GM18498 (cell line): ENCODE data around the gene SLC25A42.
A peak's percentile ranks its signal among the peaks of the same experiment; 100 is the strongest.
"Not testable (repeated sequence)": the region's sequence is repeated elsewhere in the genome, so short reads cannot be mapped to it uniquely, and the experiment has no call there.

ENCODE experiments used
- ATAC-seq: cut with Tn5 transposase; IDR thresholded peaks from one replicate; pipeline ENCODE4 v1.9.1; 2021; ENCODE audit warnings: mild to moderate bottlenecking, moderate library complexity; ENCODE audit not compliant: unreplicated experiment

SLC25A42 gene

DNA sequence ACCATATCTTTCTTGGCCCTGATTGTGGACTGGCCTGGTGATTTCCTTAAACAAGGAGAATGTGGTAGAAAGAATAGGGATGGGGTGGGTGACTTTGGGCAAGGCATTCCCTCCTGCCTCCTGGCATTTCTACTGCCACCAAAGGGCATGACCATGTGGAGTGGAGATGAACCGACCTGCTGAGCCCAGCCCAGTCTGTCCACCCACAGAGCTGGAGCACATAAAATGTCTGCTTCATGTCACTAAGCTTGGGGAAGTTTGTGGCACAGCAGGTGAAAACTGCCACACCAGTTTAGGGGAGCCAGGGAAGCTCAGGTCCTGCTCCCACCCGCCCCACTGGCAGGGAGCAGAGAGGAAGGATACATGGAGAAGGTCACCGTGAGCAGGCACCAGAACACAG lies 68.2 kb downstream of the SLC25A42 start:
- no peak for ATAC-seq

DNA sequence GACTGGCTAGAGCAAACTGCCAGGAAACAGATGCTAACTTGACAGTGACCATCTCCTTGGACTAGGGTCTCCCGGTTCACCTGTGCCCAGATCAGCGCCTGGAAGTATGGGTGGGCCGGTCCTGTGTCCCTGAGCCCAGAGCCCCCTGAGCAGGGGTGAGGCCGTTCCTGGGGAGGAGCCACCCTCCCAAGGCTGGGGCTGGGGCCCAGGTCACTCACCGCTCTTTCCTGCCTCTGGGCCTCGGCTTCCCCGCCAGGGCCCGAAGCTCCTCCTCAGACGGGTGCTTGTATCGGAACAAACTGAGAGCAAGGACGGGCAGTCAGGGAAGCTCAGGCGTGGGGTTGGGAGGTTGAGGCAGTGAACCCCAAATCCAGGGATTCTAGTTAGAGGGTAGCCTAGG lies 69.1 kb downstream of the SLC25A42 start:
- no peak for ATAC-seq

DNA sequence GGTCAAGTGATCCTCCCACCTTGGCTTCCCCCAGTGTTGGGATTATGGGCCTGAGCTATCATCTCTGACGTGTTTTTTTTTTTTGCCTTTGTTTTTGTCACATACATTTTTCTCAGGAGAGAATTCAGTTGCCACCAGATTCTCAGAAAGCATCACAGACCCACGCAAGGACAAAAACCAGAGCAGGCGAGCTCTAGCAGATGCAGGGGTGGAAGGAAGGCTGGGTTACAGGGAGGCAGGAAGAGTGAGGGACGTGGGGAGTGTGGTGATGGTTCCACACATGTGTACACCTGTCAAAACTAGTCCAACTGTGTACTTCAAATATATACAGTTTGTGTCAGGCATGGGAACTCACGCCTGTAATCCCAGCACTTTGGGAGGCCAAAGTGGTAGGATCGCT lies 70.2 kb downstream of the SLC25A42 start:
- no peak for ATAC-seq

DNA sequence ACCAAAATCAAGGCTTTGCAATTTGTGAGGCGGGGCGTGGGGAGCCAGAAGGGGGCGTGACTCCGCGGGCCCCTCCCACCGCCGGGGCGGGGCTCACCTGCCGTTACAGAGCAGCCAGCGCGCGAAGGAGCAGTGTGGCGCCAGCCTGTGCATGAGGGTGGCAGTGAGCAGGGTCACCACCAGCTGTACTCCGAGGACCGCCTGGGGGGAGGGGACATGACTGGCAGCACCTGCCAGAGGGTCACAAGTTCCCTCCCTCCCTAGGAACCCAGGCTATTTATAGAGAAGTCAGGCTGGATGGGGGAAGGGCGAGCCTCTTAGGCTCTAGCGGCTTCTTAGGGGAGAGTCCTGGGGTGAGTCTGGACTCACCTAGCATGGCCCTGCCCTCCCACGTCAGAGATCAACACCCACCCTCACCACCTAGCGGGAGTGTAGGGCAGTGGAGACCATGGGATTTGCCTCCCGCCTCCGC lies 70.9 kb downstream of the SLC25A42 start:
- ATAC-seq, result no peak

DNA sequence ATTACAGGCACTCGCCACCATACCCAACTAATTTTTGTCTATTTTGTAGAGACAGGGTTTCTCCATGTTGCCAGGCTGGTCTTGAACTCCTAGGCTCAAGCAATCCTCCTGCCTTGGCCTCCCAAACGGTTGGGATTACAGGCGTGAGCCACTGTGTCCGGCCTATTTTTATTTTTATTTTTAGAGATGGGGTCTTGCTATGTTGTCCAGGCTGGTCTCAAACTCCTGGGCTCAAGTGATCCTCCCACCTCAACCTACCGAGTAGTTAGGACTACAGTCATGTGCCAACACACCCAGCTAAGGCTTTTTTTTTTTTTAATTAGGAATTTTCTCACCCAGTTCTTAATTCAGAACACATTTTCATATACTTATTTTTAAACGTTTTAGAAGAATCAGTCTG lies 71.9 kb downstream of the SLC25A42 start:
- not testable (repeated sequence) for ATAC-seq

DNA sequence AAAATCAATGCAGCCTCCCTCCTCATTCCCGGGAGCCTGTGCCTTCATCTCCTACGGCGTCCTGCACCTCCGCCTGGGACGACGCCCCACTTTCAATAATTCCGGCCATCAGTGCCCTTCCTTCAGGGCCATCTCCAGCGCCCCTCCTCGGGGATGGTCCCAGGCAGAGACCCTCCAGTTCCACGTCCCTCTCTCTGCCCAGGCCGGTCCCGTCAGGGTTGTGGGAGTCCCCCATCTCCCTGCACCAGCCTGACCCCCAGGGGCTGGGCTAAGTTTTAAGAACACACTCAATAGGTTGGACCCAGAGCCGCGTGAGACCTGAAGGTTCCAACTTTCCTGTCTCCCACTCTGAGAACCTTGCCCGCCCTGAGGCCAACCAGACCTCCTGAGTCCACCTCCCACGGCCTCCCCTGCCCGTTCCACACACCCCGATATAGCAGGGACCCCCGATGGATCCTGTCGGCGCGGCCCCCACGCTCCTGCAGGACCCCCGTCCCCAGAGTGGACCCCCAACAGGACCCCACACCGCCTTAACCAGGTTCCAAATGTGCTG lies 73.8 kb downstream of the SLC25A42 start:
- ATAC-seq, result no peak

DNA sequence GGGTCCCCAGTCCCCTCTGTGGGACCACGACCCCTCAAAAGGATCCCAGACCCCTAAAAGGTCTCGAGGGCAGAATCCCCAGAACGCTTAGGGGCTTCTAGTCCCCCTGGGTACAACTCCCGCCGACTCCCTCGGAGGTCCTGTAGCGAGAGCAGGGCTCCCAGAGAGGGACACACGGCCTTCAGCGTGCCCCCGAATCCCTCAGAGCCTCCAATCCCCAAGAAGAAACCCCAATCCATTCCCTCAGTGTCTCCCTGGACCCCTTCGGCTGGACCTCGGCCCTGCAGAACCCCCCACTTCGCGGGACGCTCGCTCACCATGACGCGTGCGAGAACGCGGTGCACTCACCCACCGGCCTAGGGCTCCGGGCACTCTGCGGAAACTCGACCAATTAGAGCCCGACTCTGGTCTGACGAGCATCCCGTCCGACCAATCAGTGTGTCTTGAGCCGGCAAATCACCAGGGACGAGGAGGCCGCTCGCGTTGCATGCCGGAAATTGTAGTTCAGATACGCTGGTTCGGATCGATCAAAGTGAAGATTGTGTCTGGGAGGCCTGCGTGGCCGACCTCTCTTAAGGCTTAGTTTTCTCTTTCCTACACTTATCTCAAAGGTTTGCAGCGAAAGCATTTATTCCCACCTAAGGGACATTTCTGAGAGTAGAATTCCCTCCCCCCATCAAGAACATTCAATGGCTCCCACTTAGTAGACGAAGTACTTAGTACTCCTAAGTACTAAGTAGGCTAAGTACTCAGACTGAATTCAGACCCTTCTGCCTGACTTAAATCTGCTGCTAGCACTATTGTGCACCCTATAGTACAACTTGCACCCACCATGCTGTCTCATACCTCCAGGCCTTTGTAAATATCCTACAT lies 74.6 kb downstream of the SLC25A42 start, which contains the start of gene TMEM161A:
TSS of gene TMEM161A (minus strand) at position 370 of the 873 bp plus-strand sequence. CDS start at position 320, 50 bp downstream.
- ATAC-seq, result peak; percentile 97

DNA sequence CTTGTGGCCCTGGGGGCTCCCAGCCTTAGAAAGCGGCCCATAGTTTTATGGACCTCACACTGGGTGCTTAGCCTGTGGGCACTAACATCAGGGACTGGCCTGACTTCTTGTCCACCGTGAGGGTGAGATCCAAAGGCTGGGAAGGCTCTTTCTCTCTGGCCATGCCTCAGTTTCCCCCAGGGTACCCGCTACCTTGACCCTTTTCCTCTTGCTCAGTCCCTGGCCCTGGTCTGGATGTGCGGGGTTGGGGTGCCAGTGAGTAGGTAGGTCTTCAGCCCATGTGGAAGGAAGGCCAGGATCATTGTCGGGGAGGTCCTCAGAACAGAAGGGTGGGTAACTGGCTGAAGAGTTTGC lies 76.1 kb downstream of the SLC25A42 start:
- no peak for ATAC-seq

DNA sequence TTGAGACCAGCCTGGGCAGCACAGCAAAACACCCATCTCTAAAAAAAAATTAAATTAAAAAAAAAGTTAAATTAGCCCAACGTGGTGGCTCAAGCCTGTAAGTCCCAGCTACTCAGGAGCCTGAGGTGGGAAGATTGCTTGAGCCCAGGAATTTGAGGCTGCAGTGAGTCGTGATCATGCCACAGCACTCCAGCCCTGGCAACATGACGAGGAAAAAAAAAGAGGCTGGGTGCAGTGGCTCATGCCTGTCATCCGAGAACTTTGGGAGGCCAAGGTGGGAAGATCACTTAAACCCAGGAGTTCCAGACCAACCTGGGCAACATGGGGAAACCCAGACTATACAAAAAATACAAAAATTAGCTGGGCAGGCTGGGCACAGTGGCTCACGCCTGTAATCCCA lies 76.7 kb downstream of the SLC25A42 start:
- ATAC-seq, result no peak

DNA sequence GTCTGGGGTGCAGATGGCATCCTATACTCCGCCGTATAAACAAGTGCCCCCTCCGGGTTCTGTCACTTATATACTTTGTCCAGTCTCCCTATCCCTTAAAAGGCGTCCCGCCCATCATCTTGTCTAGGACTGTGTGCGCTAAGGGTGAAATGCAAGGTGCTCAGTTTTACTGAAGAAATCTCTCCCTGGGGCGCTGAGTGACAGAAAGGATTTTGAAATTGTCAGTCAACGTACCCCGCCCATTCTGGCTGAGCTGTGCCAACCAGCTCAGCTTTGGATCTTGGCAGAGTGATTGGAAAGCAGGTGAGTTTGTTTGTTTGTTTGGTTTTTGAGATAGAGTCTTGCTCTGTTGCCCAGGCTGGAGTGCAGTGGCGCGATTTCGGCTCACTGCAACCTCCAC lies 78.6 kb downstream of the SLC25A42 start:
- no peak for ATAC-seq

DNA sequence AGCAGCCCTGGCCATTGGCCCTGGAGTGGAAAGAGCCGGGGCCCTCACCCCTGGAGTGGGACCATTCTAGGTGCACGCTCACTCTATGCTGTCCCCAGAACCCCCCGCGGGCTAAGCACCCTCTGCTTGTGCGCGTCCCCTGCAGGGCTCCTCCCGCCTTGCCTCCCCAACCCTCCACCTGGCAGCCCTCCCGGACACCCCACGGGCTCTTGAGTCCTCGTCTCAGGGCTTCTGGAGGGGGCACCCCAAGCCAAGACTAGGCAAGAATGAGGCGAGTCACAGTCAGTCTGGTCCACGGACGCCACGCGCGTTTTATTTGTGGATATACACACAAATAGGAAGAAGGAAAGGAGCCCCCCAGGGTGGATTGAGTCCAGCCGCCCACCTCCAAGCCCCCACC lies 81.5 kb downstream of the SLC25A42 start:
- ATAC-seq, result no peak

DNA sequence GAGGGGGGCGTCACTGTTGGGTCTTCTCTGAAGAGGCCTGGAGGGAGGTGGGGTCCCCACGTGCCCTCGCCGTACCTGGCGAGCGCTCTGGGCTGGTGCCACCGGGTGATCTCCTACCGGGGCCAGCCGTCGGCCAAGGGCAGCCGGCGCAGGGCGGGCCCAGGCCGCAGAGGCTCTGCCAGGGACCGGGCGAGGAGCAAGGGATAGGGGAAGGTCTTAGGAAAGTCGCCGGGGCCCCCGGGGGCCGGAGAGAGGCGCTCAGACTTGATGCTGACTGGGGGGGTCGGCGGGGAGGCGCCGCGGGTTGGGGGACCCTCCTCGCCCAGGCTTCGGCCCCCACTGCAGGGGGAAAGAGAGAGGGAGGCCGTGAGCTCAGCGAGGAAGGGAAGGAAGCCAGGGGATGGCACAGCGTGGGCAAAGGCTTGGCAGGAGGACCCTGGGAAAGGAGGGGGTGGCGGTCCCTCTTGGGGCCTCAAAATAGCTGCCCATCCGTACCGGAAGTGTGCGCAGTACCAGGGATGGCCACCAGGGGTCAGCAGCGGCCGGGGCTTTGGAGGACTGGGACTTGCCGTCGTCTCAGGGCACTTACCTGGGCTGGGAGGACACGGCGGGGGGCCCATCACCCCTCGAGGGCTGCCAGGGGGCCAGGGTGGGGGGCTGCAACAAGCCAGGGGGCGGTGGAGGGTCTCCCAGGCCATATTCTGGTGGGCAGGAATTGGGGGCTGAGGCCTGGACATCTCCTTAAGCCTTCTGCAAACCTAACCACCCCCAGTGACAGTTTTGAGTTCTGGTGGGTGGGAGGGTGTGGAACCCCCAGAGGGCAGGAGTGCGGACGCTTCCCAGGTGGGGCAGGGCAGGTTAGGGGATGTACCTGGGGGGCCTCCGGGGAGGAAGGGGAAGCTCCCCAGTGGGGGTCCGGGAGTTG lies 82.2 kb downstream of the SLC25A42 start:
- ATAC-seq, result no peak

DNA sequence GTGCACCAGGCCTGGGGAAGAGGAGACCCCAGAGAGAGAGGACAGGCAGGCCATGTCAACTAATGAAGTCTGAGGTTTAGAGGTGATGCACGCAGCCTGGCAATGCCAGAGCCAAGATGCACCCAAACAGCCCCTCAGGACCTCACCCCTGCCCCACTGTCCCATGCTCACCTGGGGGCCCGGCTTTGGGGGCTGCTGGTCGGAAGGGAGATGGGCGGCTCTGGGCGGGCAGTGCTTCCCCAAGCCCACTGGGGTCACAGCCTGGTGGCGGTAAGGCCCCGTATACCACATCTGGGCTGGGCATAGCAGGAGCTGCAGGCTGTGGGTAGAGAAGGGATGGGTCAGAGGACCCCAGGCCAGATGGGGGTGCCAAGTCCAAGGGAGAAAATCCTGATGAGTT lies 83.1 kb downstream of the SLC25A42 start:
- no peak for ATAC-seq

DNA sequence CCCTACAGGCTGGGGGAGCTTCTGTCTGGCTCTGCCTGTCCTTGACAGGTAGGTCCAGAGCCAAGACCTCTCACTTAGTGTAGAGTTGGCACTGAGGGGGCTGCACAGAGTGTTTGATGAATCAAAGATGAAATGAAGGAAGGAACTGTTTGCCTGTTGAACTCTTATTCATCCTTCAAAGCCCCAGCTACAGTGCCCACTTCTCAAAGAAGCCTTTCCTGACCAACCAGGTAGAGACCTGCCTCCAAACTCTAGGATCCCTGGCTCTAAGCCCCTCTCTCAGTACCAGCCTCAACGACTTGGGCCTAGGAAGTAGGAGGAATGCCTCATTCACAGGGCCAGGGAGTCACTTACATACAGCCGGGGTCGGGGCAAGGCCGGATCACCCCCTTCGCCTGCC lies 83.5 kb downstream of the SLC25A42 start:
- ATAC-seq, result no peak

DNA sequence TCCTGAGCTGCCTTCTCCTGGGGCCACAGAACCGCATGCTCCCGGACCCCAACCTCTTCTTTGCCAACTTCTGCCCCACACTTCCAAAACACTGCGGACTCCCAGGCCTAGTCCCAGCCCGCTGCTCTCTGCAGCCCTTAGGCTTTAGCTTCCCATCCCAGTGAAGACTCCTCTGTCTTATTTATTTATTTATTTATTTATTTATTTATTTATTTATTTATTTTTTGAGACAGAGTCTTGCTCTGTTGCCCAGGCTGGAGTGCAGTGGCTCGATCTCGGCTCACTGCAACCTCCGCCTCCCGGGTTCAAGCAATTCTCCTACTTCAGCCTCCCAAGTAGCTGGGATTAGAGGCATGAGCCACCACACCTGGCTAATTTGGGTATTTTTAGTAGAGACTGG lies 84.7 kb downstream of the SLC25A42 start:
- ATAC-seq, result not testable (repeated sequence)

DNA sequence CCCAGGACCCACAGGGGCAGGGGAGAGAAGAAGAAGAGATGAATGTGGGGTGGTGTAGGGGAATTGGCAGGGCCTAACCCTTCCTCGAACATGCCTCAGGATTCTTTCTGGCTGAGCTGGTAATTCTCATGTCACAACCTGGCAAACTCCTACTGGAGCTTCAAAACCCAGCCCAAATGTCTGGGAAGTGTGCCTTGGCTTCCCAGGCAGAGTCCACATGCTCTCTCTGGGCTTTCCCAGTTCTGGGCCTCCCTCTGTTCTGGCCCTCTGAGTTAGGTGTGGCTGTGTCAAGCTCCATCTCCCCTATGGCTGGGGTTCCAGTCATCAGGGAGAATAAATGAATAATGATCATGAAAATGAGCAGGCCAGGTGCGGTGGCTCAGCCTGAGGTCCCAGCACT lies 85.6 kb downstream of the SLC25A42 start:
- no peak for ATAC-seq

DNA sequence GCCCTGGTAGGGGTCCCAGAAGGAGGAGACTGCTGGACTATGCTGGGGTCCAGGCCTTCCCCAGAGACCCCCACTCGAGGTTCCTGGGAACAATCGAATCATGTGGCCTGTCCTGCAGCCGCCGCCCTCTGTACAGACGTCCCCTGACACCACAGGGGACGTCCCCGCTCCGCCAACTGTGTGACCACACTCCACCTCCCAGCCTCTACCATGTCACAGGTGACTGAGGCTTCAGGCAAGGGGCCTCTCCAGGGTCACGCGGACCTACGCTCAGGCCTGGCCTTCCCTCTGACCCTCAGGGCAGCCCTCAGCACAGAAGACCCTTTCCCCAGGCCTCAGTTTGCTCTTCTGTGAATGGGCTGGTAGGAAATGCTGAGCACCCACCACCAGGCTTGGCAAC lies 87.6 kb downstream of the SLC25A42 start:
- no peak for ATAC-seq

DNA sequence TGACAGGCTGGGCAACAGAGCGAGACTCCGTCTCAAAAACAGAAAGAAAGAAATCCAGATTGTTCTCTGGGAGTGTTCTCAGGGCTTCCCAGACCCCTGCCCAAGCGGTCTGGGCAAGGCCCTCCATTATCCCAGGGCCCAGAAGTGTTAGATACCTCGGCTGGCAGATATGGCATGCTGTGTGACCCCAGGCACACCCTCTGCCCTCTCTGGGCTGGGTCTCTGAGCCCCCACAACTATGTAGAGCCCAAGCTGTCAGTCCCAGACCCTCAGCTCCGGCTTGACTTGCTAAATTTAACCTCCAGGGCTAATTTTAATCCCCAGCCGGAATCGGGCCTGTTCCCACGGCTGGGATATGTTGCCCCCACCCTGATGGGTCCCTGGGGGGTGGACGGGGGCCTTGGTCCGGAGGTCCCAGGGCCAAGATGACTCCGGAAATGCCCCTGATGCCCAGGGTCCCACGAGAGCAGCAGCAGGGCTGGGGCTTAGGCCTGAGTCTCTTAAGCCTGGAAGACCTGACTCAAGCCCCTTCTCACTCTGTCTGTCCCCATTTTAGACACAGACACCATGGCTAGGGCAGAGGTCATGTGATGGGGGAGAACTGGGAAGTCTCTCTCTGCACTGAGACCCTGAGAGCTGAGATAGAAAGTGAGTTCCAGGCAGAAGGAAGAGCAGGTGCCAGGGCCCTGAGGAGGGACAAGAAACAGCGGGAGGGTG lies 89.0 kb downstream of the SLC25A42 start:
- ATAC-seq, result no peak

DNA sequence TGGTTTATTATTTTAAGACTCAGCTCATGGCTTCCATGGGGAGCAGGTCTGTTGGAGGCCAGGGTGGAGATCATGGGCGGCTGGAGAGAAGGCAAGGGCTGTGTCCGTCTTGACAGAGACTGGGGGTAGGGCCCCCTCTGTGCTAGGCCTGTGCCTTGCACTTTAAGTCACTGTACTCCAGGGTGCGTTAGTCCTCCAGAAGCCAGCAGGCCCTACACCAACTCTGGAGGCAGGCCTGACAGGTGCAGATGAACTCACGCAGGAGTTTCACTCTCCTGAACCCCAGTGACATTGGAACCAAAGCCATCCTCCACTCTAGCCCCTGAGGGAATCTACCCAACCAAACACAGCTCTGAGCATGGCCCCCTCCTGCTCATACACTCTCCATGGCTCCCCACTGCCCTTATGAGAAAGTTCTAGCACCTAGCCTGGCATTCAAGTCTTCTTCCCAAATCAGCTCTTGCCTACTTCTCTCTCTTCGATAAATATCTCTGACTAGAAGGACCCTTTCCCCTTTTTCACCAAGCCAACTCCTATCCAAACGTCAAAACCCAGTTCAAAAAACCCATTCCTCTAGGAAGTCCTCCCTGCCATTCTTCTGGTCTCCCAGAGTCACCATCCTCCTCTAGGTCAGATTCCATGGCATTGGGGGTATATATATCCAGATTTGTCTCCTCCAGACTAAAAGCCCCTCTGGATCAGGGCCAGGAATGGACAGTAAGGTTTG lies 91.1 kb downstream of the SLC25A42 start:
- ATAC-seq, result no peak
